Effector memory CD8-positive, alpha-beta T cell (primary cell): ENCODE results near the gene TMEM18.
A peak's percentile ranks its signal among the peaks of the same experiment; 100 is the strongest.
"Not testable (repeated sequence)": the region's sequence is repeated elsewhere in the genome, so short reads cannot be mapped to it uniquely, and the experiment has no call there.

Source experiments
- ATAC-seq: fragments of 150-1000 bp; cut with Tn5 transposase; replicated peaks from 2 replicates; pipeline ENCODE4 v1.10.0; 2021; ENCODE audit warnings: mild to moderate bottlenecking, moderate library complexity
- DNase-seq, 3 experiments: peaks; one replicate each; pipeline ENCODE4 v3.0.0; 2021
- H3K27ac Mint-ChIP-seq, 2 donors: one replicate each; pipeline ENCODE4 v1.8.0; 2022; ENCODE audit warnings: mild to moderate bottlenecking in 2 of 2, mixed read lengths in 2 of 2, moderate library complexity in 2 of 2
- H3K27me3 Mint-ChIP-seq, 2 donors: one replicate each; pipeline ENCODE4 v1.8.0; 2022; ENCODE audit warnings: mixed read lengths in 2 of 2
- H3K36me3 Mint-ChIP-seq: one replicate; pipeline ENCODE4 v1.8.0; 2022; ENCODE audit warnings: mild to moderate bottlenecking, moderate library complexity, mixed read lengths; ENCODE audit not compliant: insufficient read depth
- H3K4me1 Mint-ChIP-seq, 2 donors: one replicate each; pipeline ENCODE4 v1.8.0; 2022; ENCODE audit warnings: low read depth in 2 of 2, mixed read lengths in 2 of 2
- H3K4me3 Mint-ChIP-seq, 2 donors: one replicate each; pipeline ENCODE4 v1.8.0; 2022; ENCODE audit warnings: mild to moderate bottlenecking in 2 of 2, mixed read lengths in 2 of 2, moderate library complexity in 2 of 2
- H3K9me3 Mint-ChIP-seq, 2 donors: one replicate each; pipeline ENCODE4 v1.8.0; 2022; ENCODE audit warnings: mixed read lengths in 2 of 2

TMEM18 gene

GRCh38 chr2:709138-709765, 32.0 kb upstream of the TMEM18 start:
- ATAC-seq: no peak
- Mint-ChIP-seq H3K4me3 (no peak overlapping the region), H3K27me3 (peaks cover 15 to 45% of the 10 kb centered on the region in 2 donors), H3K9me3 (no peaks in the 10 kb centered on the region), H3K4me1 (peaks cover 3 to 11% of the 10 kb centered on the region in 2 donors), H3K27ac (no peak overlapping the region), H3K36me3 (no peaks in the 10 kb centered on the region)
- no peak for DNase-seq

GRCh38 chr2:708667-709066, 31.5 kb upstream of the TMEM18 start:
- Mint-ChIP-seq H3K36me3 (no peaks in the 10 kb centered on the region), H3K27me3 (peaks cover 15 to 50% of the 10 kb centered on the region in 2 donors), H3K9me3 (no peaks in the 10 kb centered on the region), H3K4me3 (no peak overlapping the region), H3K27ac (no peak overlapping the region), H3K4me1 (peaks cover 3 to 11% of the 10 kb centered on the region in 2 donors)
- no peak for DNase-seq
- no peak for ATAC-seq

GRCh38 chr2:705971-706511, 28.8 kb upstream of the TMEM18 start:
- no peaks in the 10 kb centered on the region for H3K9me3 Mint-ChIP-seq
- ATAC-seq (no peak), DNase-seq (no peak)
- H3K4me1 Mint-ChIP-seq: peaks cover 3 to 11% of the 10 kb centered on the region in 2 donors
- no peak overlapping the region for H3K4me3 Mint-ChIP-seq
- peaks cover 16 to 47% of the 10 kb centered on the region in 2 donors for H3K27me3 Mint-ChIP-seq
- H3K27ac Mint-ChIP-seq: peak overlapping the region in 1 of 2 donors; percentile 27
- H3K36me3 Mint-ChIP-seq: no peaks in the 10 kb centered on the region

GRCh38 chr2:702765-703164, 25.6 kb upstream of the TMEM18 start:
- H3K36me3 Mint-ChIP-seq, ATAC-seq, H3K27ac Mint-ChIP-seq, H3K4me3 Mint-ChIP-seq, H3K9me3 Mint-ChIP-seq, DNase-seq: not testable (repeated sequence)
- peaks cover 3 to 11% of the 10 kb centered on the region in 2 donors for H3K4me1 Mint-ChIP-seq
- H3K27me3 Mint-ChIP-seq: peaks cover 34 to 51% of the 10 kb centered on the region in 2 donors

GRCh38 chr2:696999-697627, 19.9 kb upstream of the TMEM18 start:
- H3K9me3 Mint-ChIP-seq: peaks cover 0 to 2% of the 10 kb centered on the region in 2 donors
- ATAC-seq (no peak), DNase-seq (no peak)
- H3K4me1 Mint-ChIP-seq: no peaks in the 10 kb centered on the region
- H3K4me3 Mint-ChIP-seq: no peak overlapping the region
- no peak overlapping the region for H3K27ac Mint-ChIP-seq
- H3K36me3 Mint-ChIP-seq: peaks cover 3% of the 10 kb centered on the region
- peaks cover 62 to 74% of the 10 kb centered on the region in 2 donors for H3K27me3 Mint-ChIP-seq

- H3K27me3 Mint-ChIP-seq: peaks cover 56 to 73% of the 10 kb centered on the region in 2 donors
- H3K4me3 Mint-ChIP-seq: no peak overlapping the region
- H3K4me1 Mint-ChIP-seq: no peaks in the 10 kb centered on the region
- DNase-seq: no peak
- peak; percentile 33 for ATAC-seq
- peak overlapping the region in 1 of 2 donors; percentile 16 for H3K27ac Mint-ChIP-seq
- peaks cover 3% of the 10 kb centered on the region for H3K36me3 Mint-ChIP-seq
- peaks cover 0 to 2% of the 10 kb centered on the region in 2 donors for H3K9me3 Mint-ChIP-seq
Observed at GRCh38 chr2:696463-696862, 19.3 kb upstream of the TMEM18 start.

- Mint-ChIP-seq H3K27ac (no peak overlapping the region), H3K4me3 (no peak overlapping the region), H3K9me3 (peaks cover 0 to 2% of the 10 kb centered on the region in 2 donors), H3K27me3 (peaks cover 60 to 72% of the 10 kb centered on the region in 2 donors), H3K4me1 (no peaks in the 10 kb centered on the region), H3K36me3 (peaks cover 3% of the 10 kb centered on the region)
- DNase-seq: no peak
- ATAC-seq: no peak
Observed at GRCh38 chr2:694906-695510, 17.8 kb upstream of the TMEM18 start.

- Mint-ChIP-seq H3K27ac (no peak overlapping the region), H3K9me3 (peaks cover 0 to 2% of the 10 kb centered on the region in 2 donors), H3K4me1 (no peaks in the 10 kb centered on the region), H3K4me3 (no peak overlapping the region), H3K27me3 (peaks cover 59 to 72% of the 10 kb centered on the region in 2 donors), H3K36me3 (peaks cover 3% of the 10 kb centered on the region)
- no peak for DNase-seq
- no peak for ATAC-seq
Observed at GRCh38 chr2:694174-694573, 17.0 kb upstream of the TMEM18 start.

- Mint-ChIP-seq H3K4me1 (no peaks in the 10 kb centered on the region), H3K36me3 (peaks cover 4% of the 10 kb centered on the region), H3K27me3 (peaks cover 58 to 70% of the 10 kb centered on the region in 2 donors), H3K4me3 (no peak overlapping the region), H3K27ac (no peak overlapping the region), H3K9me3 (peaks cover 0 to 1% of the 10 kb centered on the region in 2 donors)
- DNase-seq (no peak), ATAC-seq (no peak)
Observed at GRCh38 chr2:693606-694005, 16.4 kb upstream of the TMEM18 start.

GRCh38 chr2:692767-693166, 15.6 kb upstream of the TMEM18 start:
- Mint-ChIP-seq H3K27ac (no peak overlapping the region), H3K4me1 (no peaks in the 10 kb centered on the region), H3K36me3 (peaks cover 3% of the 10 kb centered on the region), H3K27me3 (peaks cover 61 to 69% of the 10 kb centered on the region in 2 donors), H3K9me3 (no peaks in the 10 kb centered on the region), H3K4me3 (no peak overlapping the region)
- ATAC-seq (no peak), DNase-seq (no peak)

GRCh38 chr2:691821-692761, 14.9 kb upstream of the TMEM18 start:
- H3K4me3 Mint-ChIP-seq: no peak overlapping the region
- no peak overlapping the region for H3K27ac Mint-ChIP-seq
- H3K9me3 Mint-ChIP-seq: no peaks in the 10 kb centered on the region
- H3K4me1 Mint-ChIP-seq: no peaks in the 10 kb centered on the region
- no peak for DNase-seq
- peaks cover 3% of the 10 kb centered on the region for H3K36me3 Mint-ChIP-seq
- no peak for ATAC-seq
- H3K27me3 Mint-ChIP-seq: peaks cover 54 to 62% of the 10 kb centered on the region in 2 donors

- DNase-seq (no peak), ATAC-seq (no peak)
- H3K9me3 Mint-ChIP-seq: no peaks in the 10 kb centered on the region
- H3K27me3 Mint-ChIP-seq: peaks cover 45 to 62% of the 10 kb centered on the region in 2 donors
- no peaks in the 10 kb centered on the region for H3K4me1 Mint-ChIP-seq
- no peak overlapping the region for H3K4me3 Mint-ChIP-seq
- no peak overlapping the region for H3K27ac Mint-ChIP-seq
- H3K36me3 Mint-ChIP-seq: peaks cover 3% of the 10 kb centered on the region
Observed at GRCh38 chr2:690799-691198, 13.6 kb upstream of the TMEM18 start.
